ENCODE data around the gene COX8A. TPM values are rescaled to one million over a fixed set of nuclear protein-coding genes. Genes with fewer than 3 reads are reported as not detected.

COX8A gene
- total and polyA plus RNA-seq, 2 of the 13 experiments (the other 11 are each of a cell fraction or from before 2014, with no cell fraction given), result 202 to 406 TPM

DNA sequence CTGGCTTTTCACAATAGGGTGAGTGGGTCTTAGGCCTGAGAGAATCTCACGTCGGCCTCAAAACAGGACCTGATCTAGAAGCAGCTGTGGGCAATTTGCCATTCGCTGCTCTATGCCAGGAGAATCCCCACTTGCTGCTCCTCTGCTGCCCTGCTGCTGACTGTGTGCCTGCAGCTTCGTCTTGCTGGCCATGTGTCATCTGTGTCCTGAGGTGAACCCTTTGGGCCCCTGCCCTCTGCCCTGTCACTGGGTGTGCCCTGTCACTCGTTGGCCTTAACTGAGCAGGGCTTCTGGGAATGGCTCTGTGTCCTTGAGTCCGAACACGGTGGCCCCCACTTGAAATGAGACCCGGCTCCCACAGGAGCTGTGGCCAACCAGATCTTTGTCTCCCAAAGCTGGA lies 29.4 kb upstream of the COX8A start (continued):
- TF ChIP-seq, protein P1, sequence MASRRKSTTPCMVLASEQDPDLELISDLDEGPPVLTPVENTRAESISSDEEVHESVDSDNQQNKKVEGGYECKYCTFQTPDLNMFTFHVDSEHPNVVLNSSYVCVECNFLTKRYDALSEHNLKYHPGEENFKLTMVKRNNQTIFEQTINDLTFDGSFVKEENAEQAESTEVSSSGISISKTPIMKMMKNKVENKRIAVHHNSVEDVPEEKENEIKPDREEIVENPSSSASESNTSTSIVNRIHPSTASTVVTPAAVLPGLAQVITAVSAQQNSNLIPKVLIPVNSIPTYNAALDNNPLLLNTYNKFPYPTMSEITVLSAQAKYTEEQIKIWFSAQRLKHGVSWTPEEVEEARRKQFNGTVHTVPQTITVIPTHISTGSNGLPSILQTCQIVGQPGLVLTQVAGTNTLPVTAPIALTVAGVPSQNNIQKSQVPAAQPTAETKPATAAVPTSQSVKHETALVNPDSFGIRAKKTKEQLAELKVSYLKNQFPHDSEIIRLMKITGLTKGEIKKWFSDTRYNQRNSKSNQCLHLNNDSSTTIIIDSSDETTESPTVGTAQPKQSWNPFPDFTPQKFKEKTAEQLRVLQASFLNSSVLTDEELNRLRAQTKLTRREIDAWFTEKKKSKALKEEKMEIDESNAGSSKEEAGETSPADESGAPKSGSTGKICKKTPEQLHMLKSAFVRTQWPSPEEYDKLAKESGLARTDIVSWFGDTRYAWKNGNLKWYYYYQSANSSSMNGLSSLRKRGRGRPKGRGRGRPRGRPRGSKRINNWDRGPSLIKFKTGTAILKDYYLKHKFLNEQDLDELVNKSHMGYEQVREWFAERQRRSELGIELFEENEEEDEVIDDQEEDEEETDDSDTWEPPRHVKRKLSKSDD (CRISPR knock-in tag; IDR thresholded peaks at IDR 0.05; ENCODE audit: low read depth), result no peak
- no peak for TF ChIP-seq CHD2 (IDR thresholded peaks at IDR 0.05; ENCODE audit: low read depth, low read length)
- TF ChIP-seq, protein P2, sequence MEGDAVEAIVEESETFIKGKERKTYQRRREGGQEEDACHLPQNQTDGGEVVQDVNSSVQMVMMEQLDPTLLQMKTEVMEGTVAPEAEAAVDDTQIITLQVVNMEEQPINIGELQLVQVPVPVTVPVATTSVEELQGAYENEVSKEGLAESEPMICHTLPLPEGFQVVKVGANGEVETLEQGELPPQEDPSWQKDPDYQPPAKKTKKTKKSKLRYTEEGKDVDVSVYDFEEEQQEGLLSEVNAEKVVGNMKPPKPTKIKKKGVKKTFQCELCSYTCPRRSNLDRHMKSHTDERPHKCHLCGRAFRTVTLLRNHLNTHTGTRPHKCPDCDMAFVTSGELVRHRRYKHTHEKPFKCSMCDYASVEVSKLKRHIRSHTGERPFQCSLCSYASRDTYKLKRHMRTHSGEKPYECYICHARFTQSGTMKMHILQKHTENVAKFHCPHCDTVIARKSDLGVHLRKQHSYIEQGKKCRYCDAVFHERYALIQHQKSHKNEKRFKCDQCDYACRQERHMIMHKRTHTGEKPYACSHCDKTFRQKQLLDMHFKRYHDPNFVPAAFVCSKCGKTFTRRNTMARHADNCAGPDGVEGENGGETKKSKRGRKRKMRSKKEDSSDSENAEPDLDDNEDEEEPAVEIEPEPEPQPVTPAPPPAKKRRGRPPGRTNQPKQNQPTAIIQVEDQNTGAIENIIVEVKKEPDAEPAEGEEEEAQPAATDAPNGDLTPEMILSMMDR (CRISPR knock-in tag; IDR thresholded peaks at IDR 0.05), result no peak
- TF ChIP-seq, protein P3, sequence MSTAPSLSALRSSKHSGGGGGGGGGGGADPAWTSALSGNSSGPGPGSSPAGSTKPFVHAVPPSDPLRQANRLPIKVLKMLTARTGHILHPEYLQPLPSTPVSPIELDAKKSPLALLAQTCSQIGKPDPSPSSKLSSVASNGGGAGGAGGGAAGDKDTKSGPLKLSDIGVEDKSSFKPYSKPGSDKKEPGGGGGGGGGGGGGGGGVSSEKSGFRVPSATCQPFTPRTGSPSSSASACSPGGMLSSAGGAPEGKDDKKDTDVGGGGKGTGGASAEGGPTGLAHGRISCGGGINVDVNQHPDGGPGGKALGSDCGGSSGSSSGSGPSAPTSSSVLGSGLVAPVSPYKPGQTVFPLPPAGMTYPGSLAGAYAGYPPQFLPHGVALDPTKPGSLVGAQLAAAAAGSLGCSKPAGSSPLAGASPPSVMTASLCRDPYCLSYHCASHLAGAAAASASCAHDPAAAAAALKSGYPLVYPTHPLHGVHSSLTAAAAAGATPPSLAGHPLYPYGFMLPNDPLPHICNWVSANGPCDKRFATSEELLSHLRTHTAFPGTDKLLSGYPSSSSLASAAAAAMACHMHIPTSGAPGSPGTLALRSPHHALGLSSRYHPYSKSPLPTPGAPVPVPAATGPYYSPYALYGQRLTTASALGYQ (CRISPR knock-in tag; IDR thresholded peaks at IDR 0.05), result no peak
- TF ChIP-seq BHLHE40 (IDR thresholded peaks at IDR 0.05; ENCODE audit: low read length), result no peak
- peak; percentile 51; the same call in 1 of the 2 replicates for TF ChIP-seq ZNF317 (CRISPR knock-in tag; IDR thresholded peaks at IDR 0.05)
- no peak for TF ChIP-seq PTBP1 (IDR thresholded peaks at IDR 0.05; ENCODE audit: low read depth, low read length, poor library complexity, severe bottlenecking)
- no peak for TF ChIP-seq ZMAT3 (CRISPR knock-in tag; conservative IDR thresholded peaks at IDR 0.05)
- no peak for TF ChIP-seq TCF7 (IDR thresholded peaks at IDR 0.05; ENCODE audit: low read depth)
- no peak for TF ChIP-seq SCMH1 (CRISPR knock-in tag; IDR thresholded peaks at IDR 0.05; ENCODE audit: borderline replicate concordance)
- no peak for TF ChIP-seq GATA4 (IDR thresholded peaks at IDR 0.05; ENCODE audit: borderline replicate concordance, low read depth)
- TF ChIP-seq, protein P4, sequence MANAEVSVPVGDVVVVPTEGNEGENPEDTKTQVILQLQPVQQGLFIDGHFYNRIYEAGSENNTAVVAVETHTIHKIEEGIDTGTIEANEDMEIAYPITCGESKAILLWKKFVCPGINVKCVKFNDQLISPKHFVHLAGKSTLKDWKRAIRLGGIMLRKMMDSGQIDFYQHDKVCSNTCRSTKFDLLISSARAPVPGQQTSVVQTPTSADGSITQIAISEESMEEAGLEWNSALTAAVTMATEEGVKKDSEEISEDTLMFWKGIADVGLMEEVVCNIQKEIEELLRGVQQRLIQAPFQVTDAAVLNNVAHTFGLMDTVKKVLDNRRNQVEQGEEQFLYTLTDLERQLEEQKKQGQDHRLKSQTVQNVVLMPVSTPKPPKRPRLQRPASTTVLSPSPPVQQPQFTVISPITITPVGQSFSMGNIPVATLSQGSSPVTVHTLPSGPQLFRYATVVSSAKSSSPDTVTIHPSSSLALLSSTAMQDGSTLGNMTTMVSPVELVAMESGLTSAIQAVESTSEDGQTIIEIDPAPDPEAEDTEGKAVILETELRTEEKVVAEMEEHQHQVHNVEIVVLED (CRISPR knock-in tag; IDR thresholded peaks at IDR 0.05; ENCODE audit: borderline replicate concordance), result no peak
- peak; percentile 66; the same call in 1 of the 2 replicates for TF ChIP-seq MED1 (CRISPR knock-in tag; IDR thresholded peaks at IDR 0.05)
- no peak for TF ChIP-seq NAIF1 (CRISPR knock-in tag; IDR thresholded peaks at IDR 0.05; ENCODE audit: borderline replicate concordance)
- TF ChIP-seq ZBTB3 (CRISPR knock-in tag; IDR thresholded peaks at IDR 0.05; ENCODE audit: borderline replicate concordance, low read depth), result no peak
- TF ChIP-seq, protein P5, sequence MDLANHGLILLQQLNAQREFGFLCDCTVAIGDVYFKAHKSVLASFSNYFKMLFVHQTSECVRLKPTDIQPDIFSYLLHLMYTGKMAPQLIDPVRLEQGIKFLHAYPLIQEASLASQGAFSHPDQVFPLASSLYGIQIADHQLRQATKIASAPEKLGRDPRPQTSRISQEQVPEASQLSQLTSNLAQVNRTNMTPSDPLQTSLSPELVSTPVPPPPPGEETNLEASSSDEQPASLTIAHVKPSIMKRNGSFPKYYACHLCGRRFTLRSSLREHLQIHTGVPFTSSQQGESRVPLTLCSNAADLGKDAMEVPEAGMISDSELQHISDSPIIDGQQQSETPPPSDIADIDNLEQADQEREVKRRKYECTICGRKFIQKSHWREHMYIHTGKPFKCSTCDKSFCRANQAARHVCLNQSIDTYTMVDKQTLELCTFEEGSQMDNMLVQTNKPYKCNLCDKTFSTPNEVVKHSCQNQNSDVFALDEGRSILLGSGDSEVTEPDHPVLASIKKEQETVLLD (CRISPR knock-in tag; IDR thresholded peaks at IDR 0.05; ENCODE audit: low read depth), result no peak
- TF ChIP-seq, protein P6, sequence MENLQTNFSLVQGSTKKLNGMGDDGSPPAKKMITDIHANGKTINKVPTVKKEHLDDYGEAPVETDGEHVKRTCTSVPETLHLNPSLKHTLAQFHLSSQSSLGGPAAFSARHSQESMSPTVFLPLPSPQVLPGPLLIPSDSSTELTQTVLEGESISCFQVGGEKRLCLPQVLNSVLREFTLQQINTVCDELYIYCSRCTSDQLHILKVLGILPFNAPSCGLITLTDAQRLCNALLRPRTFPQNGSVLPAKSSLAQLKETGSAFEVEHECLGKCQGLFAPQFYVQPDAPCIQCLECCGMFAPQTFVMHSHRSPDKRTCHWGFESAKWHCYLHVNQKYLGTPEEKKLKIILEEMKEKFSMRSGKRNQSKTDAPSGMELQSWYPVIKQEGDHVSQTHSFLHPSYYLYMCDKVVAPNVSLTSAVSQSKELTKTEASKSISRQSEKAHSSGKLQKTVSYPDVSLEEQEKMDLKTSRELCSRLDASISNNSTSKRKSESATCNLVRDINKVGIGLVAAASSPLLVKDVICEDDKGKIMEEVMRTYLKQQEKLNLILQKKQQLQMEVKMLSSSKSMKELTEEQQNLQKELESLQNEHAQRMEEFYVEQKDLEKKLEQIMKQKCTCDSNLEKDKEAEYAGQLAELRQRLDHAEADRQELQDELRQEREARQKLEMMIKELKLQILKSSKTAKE (CRISPR knock-in tag; IDR thresholded peaks at IDR 0.05; ENCODE audit: borderline replicate concordance), result no peak
- TF ChIP-seq ZNF343 (CRISPR knock-in tag; IDR thresholded peaks at IDR 0.05), result no peak

All from HepG2 (cell line).